Measurements from ENCODE around the gene ADAD2.

ADAD2 gene

GRCh38 chr16:84190731-84191388, at the start of gene ADAD2:
Gene ADAD2, plus strand, starts transcription at chr16:84191157. Its CDS starts 74 bp downstream, at chr16:84191231.
- DNase-seq (ENCODE audit: low read depth in 3 of 3), result no peak

DNA sequence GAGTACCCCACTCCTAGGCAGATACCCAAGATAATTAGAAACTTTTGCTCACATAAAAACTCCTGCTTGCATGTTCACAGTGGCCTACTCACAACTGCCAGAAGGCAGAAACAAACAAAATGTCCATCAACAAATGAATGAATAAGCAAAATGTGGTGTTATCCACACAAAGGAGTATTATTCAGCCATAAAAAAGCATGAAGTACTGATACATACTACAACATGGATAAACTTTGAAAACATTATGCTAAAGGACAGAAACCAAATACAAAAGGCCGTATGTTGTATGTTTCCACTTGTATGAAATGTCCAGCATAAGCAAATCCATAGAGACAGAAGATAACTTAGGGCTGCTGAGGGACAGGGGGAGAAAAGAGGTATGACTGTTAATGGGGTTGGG, 47.9 kb upstream of the ADAD2 start:
- DNase-seq (ENCODE audit: low read depth in 3 of 3), result no peak

- DNase-seq (ENCODE audit: low read depth in 3 of 3), result no peak
Observed at GRCh38 chr16:84143784-84144199, 47.2 kb upstream of the ADAD2 start.

- peak in 2 of 3 experiments; percentile 8 to 37 for DNase-seq (ENCODE audit: low read depth in 3 of 3)
Observed at GRCh38 chr16:84144209-84144858, 46.6 kb upstream of the ADAD2 start.

- DNase-seq (ENCODE audit: low read depth in 3 of 3), result peak; percentile 86 to 94 (median 91)
Observed at GRCh38 chr16:84144859-84145639, 45.9 kb upstream of the ADAD2 start, which contains the start of the genes DNAAF1 and HSDL1. Gene DNAAF1, plus strand, starts transcription at chr16:84145308. Its CDS starts 133 bp downstream, at chr16:84145441. Gene HSDL1, minus strand, starts transcription at chr16:84145177. Its CDS starts 13,856 bp downstream, at chr16:84131321.

DNA sequence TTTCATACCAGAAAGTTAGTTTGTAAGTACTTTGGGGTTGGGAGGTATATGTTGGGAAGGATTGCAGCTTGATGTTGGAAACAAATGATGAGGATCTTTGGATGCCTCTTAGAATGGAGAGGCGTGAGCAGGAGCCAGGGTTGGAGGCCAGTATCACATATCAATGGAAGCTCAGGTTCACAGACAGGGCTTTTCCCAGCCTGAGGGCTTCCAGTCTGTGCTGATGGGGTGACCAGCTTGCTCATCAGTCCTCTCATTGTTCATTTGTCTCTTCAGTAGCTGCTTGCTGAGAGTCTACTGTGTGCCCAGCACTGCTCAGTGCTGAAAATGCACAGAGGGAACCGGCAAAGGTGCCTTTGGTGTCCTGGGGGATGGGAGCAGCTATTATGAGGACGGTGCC, 40.0 kb upstream of the ADAD2 start:
- no peak for DNase-seq (ENCODE audit: low read depth in 3 of 3)

DNA sequence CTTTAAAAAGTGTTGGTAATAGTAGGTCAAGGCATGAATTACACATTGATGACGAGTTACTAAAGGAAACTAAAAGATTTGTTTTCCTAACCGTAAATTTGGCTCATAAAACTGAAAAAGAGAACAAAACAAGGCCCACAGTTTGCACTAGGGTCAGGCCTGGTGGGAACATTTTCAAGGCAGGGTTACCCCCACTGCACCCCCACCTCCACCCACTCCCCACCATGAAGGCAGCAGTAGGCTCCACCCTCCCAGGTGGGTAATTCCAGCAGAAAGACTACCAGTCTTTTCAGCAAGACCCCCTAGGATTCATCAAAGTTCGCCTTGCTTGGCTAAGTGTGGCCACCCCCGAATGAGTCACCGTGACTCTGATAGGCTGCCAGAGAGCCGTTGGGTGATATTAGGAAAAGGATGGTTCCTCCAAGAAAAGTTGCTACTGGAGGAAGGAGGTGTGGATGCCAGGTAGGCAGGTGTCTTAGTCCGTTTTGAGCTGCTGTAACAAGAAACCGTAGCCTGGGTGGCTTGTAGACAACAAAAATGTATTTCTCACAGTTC, 37.2 kb upstream of the ADAD2 start:
- DNase-seq (ENCODE audit: low read depth in 3 of 3), result no peak

DNA sequence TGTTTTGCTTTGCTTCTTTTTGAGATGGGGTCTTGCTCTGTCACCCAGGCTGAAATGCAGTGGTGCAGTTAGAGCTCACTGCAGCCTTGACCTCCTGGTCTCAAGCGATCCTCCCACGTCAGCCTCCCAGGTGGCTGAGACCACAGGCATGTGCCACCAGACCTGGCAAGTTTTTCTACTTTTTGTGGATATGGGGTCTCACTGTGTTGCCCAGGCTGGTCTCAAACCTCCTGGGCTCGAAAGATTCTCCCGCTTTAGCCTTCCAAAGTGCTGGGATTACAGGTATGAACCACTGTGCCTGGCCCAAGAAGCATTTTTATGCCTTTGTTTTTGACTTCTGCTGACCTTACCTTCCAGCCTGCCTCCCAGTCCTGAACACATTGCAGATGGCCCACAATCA, 35.7 kb upstream of the ADAD2 start:
- no peak for DNase-seq (ENCODE audit: low read depth in 3 of 3)

GRCh38 chr16:84155771-84156170, 35.2 kb upstream of the ADAD2 start:
- no peak for DNase-seq (ENCODE audit: low read depth in 3 of 3)

DNA sequence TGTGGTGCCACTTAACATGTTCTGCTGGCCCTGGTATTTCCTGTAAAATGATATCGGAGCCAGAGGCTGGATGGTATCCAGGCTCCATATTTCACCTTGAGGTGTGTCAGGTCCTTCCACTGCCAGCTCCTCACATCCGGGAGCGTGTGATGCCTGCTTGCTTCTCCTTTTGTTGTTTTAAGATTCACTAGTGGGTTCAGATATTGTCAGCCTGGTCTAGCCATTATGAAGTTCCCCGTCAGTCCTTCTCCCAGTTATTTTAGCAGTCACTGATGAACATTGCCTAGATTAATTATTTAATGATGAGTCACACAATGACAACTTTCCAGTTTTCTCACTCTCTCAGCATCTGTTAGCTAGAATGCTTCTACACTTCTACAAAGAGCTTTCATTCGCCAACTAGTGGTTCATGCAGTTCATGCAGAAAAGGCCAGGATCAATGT, 34.6 kb upstream of the ADAD2 start:
- no peak for DNase-seq (ENCODE audit: low read depth in 3 of 3)

GRCh38 chr16:84159007-84159406, 31.9 kb upstream of the ADAD2 start:
- no peak for DNase-seq (ENCODE audit: low read depth in 3 of 3)

- no peak for DNase-seq (ENCODE audit: low read depth in 3 of 3)
Observed at GRCh38 chr16:84159800-84160199, 31.2 kb upstream of the ADAD2 start.

DNA sequence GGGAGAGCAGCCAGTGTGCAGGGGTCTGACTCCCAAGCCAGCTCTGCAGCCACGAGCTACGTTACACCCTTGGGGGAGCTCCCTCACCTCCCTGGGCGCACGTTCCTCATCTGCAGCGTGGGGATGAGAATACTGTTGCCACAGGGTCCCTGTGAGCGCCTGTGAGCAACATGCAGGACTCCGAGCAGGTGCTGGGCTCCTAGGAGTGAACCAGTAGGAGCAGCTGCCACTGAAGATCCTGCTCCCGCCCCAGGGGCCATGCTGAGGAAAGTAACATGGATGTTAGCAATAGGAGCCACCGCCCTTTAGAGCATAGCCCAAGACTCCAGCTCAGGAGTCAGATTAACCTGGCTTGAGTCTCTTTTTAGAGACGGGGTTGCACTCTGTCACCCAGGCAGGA, 29.9 kb upstream of the ADAD2 start:
- DNase-seq (ENCODE audit: low read depth in 3 of 3), result no peak

DNA sequence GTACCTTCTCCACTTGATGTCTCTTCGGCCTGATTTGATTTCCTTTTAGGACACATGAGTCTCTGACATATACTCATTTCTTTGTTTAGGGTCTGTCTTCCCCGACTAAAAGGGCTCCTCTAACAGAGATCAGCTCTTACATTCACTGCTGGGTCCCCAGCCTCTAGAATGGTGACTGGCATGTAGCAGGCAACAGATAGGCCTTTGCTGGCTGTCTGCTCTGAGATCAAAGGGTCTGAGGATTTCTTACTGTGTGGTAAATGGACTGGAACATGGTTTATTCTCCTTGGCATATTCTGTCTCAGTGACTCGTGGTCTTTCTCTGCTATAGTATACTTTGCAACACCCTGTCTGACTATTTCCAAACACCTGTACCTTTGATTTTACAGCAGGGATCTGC, 29.2 kb upstream of the ADAD2 start:
- no peak for DNase-seq (ENCODE audit: low read depth in 3 of 3)

DNA sequence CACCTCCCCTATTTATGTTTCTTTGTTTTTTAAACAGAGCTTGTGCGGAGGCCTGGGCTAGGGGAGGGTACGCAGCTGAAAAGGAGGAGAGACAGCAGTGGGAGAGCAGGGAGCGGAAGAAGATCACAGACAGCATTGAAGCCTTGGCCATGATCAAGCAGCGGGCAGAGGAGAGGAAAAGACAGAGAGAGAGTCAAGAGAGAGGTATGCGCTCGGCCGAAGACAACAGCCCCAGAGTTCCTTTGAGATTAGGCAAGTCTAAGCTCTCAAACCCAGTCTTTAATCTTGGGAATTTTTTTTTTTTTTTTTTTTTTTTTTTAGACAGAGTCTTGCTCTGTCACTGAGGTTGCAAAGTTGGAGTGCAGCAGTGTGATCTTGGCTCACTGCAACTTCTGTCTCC, 25.2 kb upstream of the ADAD2 start:
- DNase-seq (ENCODE audit: low read depth in 3 of 3), result no peak

DNA sequence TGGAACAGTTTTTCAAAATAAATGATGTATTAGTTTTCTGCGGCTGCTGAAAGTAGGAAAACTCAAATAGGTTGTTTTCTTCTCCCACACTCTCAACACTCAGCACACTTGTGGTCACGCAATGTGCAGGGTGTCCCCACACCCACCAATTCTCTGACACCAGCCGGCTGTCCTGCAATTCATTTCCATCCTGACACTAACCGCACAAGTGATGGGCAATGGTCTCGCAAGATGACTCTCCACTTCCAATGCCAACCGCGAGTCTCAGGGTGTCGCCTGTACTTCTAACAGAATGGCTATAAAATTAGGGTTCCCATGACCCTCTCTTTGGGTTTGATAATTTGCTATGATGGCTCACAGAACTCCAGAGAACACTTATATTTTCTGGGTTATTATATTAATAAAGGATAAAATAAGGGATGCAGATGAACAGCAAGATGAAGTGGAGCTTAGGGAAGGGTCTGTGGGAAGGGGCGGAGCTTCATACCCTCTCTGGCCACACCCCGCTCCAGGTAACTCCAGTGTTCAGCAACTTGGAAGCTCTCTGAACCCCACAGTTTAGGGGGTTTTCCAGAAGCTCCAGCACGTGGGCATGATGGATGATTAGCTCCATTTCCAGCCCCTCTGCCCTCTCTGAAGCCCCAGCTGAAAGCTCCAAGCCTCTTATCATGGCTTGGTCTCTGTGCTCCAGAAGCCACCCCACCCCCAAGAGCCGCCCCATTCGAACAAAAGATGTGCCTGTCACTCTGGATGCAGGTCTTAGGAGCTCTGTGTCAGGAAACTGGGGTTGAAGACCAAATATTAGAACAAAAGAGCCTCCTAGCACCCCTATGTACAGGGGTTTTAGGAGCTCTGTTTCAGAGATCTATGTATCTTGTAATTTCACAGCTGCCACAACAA, 23.9 kb upstream of the ADAD2 start:
- DNase-seq (ENCODE audit: low read depth in 3 of 3), result peak in 1 of 3 experiments; percentile 18

DNA sequence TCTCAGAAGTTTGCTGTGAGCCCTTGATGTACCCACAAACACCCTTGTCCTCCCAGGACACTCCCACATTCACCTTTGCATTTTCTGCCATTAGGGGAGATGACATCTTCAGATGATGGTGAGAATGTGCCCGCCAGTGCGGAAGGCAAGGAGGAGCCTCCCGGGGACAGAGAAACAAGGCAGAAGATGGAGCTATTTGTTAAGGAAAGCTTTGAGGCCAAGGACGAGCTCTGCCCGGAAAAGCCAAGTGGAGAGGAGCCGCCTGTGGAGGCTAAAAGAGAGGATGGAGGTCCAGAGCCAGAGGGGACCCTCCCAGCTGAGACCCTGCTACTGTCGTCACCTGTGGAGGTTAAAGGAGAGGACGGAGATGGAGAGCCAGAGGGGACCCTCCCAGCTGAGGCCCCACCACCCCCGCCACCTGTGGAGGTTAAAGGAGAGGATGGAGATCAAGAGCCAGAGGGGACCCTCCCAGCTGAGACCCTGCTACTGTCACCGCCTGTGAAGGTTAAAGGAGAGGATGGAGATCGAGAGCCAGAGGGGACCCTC, 21.1 kb upstream of the ADAD2 start:
- DNase-seq (ENCODE audit: low read depth in 3 of 3), result no peak

- DNase-seq (ENCODE audit: low read depth in 3 of 3), result no peak
Observed at GRCh38 chr16:84174396-84174795, 16.6 kb upstream of the ADAD2 start.

DNA sequence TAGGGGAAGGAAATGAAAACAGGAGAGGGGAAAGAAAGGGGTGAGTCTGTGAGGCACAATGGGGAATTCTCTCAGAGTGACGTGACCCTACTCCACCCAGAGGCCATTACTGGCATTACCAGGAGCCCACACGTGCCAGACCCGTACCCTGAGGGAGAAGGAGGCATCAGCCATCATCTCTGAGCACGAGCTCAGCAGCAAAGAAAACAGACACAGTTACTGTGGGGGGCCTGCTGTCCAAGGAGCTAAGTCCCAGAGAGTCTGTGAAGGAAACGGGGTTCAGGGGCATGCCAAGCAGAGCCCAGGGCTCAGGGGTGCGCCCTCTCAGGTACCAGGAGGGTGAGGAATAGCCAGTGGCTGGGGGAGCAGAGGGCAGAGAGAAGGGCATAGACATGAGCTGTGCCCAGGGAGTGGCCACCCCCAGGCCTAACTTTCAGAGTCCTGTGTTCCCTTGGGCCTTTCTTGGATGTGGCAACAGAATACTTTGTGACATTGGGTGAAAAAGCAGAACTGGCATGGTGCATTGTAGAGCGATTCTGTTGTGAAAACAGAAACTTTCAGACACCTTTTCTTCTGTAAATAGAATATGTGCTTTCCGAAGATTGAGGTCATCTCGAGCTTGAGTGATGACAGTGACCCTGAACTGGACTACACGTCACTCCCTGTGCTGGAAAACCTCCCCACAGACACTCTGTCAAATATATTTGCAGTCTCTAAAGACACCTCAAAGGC, 15.4 kb upstream of the ADAD2 start:
- DNase-seq (ENCODE audit: low read depth in 3 of 3), result peak in 2 of 3 experiments; percentile 49 to 70

Data from stimulated activated CD4-positive, alpha-beta T cell treated with anti-CD3 and anti-CD28 coated beads, TNF-alpha, amount 100 ng/mL, for 24 hours (primary cell).